UCSD-AML1 (cell line): ENCODE results near the gene KCNC1.

Experiments
- DNase-seq: peaks from one replicate; lab custom pipeline; 2025; ENCODE audit not compliant: unreplicated experiment; lab: John Stamatoyannopoulos, UW

Gene KCNC1

DNA sequence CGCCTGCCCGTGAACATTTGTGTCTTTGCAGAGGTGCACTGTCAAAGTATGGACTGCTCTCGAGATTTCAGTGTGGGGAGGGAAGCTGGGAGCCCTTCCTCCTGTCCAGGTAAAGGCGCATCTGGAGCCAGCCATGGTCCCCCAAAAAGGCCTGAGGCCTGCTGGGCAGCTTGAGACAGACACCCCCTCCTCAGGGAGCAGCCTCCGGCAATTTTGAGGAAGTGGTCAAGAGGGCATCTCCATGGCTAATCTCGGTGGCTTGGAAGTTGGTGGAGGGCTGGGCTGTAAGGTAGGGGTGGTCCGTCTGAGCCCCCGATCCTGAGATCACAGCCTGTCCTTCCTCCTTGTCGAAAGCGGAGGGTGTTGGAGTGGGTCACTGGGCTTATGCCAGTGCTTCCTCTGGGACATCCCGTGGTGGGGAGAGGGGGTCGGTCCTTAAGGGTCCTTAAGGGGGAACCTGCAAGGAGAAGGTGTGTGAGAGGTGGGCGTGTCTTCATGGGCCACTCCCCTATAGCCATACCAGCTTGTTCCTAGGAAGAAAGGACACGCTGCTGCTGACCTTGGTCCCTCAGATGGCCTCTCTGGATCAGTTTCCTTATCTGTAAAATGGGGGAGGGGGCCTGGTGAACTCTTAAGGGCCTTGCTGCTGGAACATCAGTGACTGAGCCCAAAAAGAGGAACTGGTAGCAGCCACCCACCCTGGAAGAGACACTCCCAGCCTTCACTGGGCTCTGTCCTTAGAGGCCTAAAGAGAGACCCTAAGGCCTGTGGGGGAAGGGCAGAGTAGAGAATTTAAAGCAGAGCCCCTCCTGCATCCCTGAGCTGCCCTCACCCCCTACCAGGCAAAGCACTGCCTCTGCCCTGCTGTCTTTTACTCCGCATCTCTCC lies 2.6 kb downstream of the KCNC1 start:
- no peak for DNase-seq

DNA sequence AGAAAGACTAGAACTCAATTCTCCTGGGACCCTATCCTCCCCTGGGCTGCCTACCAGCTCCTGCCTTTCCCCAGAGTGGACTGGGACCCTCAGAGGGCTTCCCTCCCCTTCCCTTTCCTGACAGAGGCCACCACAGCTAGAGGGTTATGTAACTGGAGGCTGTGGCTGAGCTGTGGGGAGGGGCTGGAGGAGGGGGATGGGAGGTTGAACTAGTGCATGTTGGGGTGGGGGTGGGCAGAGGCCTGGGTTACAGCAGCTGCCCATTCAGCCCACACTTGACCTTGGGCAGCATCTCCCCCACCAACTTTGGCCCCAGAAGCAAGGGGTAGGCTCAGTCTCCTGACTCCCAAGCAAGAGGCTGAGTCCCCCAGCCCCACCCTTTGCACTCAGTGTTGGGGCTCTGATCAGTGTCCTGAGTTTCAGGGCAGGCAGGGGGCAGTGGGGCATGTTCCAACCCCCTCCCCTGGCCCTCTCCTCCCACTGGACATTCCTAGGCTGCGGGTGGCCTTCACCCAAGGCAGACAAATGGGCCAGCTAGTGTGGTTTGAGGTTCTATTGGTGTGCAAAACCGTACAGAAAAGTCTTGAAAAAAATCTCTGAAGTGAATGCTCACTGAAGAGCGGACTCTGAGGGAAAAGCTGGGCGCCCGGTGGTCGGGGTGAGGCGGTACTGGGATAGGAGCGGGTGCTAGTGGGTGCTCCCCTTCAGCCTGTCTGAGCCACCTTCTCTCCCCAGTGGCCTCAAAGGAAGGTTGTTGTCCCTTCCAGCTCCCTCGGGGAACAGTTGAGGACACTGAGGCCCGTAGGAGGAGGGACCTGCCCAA lies 3.8 kb downstream of the KCNC1 start:
- no peak for DNase-seq

DNA sequence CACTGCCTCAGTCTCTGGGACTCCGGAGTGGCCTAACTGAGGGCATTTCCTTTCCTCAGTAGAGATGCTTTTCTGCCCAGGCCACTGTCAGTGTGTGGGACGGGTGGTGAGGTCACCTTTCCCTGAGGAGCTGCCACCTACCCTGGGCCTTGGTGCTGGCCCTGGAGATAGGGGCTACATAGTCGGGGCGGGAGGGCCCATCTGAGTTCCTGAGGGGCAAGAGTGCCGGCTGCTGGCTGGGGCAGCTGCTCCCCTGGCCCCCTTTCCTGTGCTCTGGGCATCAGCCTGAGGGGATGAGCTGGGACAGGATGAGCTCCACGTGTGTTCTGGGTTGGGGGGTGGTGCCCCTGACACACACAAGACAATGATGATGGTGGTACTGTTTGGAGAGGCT lies 5.4 kb downstream of the KCNC1 start:
- no peak for DNase-seq

DNA sequence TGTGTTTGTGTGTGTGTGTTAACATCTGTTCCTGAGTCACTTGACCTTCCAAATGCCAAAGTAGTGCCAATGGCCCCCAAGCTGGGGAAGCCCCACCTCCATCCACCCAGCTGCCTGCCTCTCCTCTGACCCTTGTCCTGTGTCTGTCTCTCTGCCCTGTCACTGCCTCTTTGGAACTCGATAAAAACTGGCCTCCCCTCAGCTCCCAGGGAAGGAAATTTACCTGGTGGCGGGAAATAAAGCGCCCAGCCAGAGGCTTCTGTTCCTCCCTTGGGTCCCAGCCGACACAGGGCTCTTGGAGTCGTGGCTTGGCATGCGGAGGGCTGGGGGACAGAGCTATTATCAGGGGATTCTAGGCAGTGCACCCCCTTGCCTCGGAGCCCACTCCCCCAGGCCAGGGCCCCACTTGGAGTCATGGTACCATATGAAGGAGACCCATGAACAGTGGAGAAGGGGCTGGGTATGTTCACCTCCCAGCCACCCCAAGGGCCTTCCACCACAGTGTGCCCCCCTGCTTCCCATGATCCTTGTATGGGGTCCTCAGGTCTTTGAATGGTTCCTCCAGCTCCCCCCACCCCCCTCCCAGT lies 6.2 kb downstream of the KCNC1 start:
- DNase-seq = no peak

DNA sequence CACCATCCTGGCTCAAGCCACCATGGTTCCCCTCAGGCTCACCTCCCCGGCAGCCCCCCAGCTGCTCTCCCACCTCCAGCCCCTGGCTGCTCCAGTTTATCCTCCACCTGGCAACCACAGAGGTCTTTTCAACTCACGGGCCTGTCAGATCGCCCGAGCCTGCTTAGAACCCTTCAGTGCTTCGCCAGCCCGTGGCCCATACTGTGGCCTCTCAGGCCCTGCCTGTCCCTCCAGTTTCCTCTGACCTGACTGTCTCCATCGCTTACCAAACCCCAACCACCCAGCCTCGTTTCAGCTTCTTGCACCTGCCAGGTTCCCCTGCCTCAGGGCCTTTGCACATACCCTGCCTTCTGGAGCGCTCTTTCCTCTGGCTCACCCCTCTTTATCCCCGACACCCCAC lies 6.9 kb downstream of the KCNC1 start:
- DNase-seq = no peak

DNA sequence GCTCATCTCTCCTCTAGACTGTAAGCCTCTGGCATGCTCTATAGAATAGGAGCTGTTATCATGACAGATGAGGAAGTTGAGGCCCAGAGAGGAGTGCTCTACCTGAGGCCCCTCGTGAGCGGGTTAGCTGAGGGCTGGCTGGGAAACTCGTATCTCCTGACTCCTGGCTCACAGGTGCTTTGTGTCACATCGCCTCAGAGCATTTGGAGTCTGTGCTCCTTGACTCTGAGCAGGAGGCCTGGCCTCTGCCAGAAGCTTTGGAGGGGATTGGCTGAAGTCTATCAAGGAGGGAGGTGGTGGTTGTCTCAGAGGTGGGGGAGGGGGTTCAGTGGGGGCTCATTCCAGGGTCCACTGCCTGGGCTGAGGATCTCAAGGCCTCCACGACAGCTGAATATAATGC lies 7.4 kb downstream of the KCNC1 start:
- DNase-seq = no peak

DNA sequence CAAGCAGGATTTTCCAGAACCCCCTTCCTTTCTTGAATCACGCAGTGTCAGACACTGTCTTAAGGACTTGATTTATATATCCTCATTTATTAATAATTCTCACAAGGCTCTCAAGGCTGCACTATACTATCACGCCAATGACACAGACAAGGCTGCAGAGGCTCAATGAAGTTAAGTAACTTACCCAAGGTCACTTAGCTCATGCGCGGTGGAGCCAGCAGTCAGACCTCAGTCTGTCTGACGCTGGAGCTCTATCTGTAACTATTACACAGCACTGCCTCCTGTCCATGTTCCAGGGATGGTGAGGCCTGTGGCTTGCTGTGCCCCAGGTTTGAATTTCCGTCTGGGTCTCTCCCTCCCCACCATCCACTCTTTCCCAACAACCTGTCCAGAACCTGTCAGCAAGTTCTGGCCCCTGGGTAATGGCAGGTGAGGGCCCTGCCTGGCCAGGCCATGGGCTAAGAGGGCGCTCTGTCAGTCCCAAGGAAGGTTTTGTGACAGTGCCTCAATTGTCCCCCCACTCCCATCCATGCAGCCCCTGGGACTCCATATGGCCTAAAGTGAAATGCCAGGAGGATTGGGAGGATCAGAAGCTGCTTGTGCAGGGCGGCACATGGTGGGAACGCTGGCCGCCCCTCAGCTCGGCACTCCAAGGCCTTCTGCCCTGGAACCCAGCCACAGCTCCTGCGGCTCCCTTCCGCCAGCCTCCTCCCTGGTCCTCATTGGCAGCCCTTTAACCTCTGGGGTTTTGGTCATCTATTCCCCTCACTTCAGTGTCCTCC lies 8.6 kb downstream of the KCNC1 start:
- DNase-seq = no peak

DNA sequence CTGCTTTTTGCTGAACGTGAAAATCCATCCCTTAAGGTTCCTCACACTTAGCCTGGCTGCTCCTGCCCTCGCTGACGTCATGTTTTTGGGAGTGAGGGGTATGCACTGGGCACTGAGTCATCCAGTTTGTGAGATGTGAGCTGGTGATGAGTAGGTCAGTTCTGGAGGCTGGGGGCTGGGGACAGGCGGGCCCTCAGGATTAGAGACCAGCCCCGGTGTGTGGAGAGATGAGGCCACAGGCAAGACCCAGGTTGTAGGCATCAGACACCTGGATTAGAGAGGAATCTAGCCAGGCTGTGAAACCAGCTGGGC lies 9.2 kb downstream of the KCNC1 start:
- no peak for DNase-seq

DNA sequence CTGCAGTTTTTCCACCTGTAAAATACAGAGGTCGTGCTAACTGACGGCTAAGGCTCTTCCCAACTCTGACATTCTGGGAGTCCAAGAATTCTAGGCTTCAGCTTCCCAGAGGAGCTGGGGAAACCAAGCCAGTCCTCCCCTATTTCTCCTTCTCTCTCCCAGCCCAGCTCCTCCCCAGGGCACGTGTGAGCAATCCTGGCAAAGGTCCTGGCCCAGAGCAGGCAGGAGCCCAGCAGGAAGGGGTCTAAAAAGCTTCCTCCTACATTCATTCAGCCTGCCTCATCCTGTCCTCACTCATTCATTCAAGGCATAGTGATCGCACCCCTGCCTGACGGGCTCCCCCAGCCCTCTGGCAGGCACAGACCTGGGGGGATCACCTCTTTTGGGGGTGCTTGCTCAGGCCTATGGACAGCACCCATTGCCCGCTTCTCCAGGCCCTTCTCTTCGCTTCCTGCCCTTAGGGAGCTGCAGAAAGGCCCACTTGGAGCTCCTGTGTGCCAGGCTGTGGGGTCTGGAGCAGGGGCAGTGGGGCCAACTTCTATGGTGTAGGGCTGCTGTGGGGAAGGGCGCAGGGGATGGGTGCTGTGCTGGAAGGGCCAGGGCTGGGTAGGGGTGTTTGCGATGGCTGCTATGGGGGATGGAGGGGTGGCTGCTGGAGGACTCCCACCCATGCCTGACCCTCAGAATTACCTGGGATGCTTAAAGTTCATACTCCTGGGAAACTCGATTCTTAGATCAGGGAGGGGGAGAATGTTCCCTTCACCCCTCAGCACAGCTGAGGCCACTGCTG lies 9.8 kb downstream of the KCNC1 start:
- DNase-seq = no peak

DNA sequence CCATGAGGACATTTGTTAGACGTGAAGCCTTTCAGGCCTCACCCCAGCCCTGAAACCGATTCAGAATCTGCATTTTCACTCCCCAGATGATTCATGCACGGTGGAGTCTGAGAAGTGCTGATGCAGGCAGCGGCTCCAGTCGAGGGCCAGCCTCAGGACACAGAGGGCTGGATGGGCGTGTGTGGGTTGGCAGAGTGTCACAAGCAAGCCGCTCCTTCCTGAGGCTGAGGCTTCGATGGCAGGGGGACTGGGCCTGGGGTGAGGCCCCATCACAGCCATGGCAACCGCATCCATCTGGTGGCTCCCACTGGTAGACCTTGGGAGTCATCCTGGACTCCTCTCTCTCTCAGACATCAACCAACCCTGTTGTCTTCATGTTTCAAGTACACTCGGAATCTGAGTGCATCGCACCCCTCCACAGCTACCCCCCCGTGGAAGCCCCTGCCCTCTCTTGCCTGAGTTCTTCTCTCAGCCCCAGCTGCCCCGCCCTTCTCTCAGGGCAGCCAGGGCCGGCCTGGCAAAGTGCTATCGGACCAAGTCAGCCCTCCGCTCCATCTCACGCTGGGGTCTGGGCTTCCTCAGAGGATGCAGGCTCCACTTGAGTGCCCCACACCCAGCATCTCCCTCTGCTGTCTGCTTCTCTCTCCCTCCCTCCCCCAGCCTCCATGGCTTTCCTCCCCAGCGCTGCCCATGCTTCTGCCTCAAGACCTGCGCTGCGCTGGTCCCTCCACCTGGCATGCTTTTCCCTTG lies 10.6 kb downstream of the KCNC1 start:
- no peak for DNase-seq

DNA sequence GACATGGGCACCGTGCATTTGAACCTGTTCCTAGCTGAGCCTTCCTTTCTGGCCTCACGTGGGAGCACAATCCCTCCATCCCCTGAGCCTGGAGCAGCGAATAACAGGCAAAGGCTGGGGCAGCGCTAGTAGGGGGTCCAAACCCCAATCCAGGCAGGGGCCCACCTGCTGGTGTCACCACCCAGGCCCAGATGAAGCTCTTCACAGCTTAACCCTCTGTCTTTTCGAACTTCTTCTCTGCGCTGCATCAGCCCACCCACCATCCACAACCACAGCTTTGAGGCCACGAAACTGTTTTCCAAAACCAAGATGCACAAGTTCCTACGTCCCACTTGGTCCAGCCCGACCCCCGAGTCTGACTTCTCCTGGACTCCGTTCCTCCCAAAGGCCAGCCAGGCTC lies 11.5 kb downstream of the KCNC1 start:
- no peak for DNase-seq

DNA sequence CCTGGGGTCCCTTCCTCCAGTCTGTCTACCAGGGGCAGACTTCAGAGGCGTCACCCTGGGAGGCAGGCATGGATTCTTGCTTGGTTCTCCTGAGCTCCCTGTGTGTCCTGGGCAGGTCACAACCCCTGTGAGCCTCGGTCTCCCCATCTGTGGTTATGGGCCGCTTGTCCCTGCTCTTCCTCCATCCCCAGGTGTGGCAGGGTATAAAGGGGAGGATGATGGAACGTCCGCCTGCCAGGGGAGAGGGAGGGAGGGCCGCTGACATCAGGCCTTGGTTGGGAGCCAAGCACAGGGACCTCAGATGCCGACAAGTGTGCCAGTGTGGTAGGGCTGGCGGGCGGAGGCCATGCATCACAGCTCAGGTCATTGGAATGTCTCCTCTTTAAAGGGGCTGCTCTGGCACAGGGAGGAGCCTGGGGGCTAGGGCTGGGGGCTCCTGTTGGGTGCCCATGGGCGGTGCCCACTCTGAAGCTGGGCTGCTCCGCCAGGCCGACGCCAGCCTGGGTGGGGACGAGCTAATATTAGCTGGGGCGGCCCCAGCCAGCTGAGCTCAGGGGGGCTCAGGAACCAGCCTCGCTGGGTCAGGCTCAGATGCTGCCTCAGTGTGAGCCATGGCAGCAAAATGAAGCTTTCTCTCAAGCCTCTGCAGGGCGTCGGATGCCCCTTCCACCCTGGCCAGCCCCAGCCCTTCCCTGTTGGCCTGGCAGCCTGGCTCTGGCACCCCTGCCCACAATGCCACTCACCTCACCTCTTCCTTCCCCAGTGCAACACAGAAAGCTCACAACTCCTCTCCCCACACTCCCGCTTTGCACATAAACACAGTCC lies 12.8 kb downstream of the KCNC1 start:
- DNase-seq = no peak

DNA sequence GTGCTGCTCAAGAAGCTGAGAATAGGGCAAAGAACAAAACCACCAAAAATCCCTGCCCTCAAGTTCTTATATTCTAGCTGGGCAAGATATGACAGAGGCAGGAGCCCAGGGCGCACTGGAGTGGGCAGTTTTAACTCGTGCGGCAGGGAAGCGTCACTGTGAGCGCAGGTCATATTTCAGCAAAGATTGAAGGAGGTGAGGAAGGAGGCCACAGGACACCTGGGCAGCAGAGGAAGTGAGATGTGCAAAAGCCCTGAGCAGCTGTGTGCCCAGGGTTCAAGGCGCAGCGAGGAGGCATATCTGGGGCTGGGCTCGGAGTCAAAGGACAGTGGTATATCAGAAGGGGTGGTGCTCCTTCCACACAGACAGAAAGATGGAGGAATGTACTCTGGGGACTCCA lies 13.5 kb downstream of the KCNC1 start:
- no peak for DNase-seq

DNA sequence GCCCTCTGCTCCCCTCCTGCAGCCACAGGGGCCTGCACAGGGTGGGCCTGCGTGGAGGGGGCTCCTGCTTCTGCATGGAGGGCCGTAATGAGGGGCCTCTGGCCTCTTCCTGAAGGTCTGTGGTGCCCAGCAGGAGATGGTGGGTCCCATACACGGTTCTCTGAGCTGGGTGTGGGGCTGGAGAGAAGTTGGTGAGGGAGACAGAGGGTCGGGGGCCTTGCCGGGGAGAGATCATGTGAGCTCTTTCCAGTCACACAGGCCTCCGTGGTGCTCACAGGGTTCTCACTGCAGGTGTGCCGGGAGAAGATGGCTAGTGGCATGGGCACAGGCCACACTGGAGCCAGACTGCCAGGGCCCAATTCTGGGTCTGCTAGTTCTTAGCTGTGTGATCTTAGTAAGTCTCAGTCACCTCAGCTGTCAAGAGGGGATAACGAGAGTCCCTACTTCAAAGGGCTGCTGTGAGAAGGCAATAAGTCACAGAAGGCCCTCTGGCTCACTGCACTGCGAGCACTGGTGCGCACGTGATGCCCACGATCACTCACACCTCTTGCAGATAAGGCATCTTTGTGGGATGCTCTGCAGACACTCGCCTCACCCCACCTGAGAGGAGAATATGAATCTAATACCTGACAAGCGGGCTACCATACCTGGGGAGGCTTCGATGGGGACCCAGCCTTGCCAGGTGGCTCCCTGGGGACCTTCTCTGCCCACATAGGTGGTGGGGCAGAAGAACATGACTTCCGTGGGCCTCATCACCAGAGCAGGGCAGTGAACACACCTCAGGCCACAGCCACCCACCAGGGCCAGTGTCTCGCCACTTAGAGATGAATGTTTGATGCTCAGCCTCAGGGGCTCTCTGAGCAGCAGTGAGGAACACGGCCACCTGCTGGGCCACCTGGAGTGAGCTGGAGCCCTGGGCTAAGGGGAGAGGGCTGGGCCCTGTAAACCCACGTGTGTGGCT lies 14.5 kb downstream of the KCNC1 start:
- DNase-seq = no peak

DNA sequence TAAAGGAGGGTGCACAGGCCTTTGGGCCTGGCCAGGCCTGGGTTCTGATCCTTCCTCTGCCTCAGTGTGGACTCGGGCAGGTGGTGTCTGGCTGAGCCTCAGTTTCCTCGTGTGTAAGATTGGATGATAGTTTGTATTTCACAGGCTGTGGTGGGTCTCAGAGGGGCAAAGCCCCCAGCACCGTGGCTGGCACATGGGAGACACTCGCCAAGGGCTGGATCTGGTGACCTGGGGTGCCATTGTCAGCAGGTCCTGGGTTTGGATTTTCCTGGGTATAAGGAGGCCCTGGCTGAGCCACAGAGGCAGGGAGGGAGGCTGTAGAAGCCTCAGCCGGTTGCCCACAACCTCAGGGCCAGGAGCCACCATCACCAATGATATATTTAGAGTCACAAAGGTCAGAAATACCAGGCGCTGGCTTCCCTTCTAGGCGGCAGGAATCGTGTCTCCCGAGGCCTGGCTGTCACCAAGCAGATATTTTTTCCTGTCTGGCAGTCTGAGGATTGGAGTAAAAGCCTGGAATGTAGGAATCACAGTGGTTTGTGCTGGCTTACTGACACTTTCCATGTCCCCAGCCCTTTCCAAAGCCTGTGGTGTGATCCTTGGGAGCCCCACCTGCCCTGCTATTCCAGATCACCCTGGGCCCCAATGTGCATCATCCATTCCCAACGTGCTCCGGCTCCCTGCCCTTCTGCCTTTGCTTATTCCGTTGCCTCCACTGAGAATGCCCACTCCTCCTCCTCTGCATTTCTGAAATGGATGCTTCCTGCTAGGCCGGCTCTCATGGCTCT lies 15.6 kb downstream of the KCNC1 start:
- no peak for DNase-seq

DNA sequence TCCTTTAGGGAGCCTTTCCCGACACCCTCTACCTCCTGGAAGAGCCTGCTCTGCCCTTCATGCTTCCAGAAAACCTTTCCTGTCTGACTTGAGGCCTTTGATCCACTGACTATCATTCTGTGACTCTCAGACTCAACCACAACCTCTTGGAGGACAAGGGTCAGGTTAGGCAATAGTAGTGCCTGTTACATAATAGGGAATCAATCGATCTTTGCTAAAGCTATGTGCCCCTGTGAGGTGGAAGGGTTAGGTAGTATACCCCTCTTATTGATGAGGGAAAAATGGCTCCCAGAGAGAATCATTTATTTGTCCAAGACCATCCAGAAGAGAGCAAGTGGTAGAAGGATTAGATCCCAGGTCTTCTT lies 16.2 kb downstream of the KCNC1 start:
- DNase-seq = no peak

DNA sequence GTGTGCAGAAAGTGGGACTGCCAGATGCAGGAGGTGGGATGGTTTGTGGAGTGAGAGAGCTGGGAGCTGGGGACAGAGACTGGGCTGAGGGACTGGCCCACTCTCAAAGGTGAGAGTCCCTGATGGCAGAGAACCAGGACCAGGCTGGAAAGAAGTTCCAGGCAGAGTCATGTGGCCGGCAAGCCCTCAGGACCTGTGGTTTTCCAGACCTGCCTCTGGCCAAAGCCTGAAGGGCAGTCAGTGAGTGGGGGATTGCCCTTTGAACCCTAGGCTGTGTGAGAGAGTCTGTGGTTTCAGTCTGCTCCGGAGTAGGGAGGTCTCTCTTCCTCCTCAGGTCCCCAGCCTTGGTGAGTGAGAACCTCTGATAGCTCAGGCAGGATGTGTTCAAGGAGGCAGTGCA lies 17.0 kb downstream of the KCNC1 start:
- DNase-seq = no peak
